GM15510 (cell line): ENCODE measurements around the gene PAK1IP1.

ENCODE experiments used
- POLR2A ChIP-seq: IDR thresholded peaks from 3 replicates; pipeline ENCODE4 v1.6.1; 2011; ENCODE audit warnings: borderline replicate concordance; ENCODE audit not compliant: insufficient read length; ENCODE audit errors: extremely low read depth

PAK1IP1 gene

DNA sequence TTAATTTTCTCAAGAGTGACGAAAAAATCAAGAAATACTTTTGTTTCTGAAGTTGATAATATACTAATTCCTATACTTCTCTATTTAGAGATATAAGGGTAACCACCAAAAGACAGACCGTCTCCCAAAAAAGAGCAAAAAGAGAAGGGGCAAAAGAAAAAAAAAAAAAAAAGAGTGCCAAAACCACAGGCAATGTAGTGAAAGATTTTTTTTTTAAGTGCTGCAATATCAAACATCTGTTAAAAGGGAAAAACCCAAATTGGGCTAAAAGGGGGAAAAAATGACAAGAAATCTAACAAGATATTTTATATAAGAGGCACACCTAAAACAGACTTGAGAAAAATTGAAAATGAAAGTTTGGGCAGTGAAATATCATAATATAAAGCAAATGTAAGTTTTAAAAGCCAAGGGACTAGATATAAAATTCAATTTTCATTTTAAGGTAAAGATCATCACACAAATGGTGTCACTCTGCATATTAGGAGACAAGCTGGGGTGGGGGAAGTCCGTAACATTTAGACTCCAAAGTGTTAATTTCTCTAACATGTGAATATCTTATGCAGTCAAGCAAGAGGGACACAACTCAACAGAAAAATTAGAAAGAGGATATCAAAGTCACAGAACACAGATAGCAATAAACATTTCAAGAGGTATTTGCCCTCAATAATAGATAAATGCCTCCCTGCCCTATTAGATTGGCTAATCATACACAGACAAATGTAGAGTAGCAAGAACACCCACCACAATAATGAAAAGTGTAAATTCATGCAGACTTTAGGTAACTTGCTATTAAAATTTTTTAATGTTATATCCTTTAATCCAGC is 9.5 kb upstream of the PAK1IP1 start:
- no peak for TF ChIP-seq POLR2A

GRCh38 chr6:10686901-10687300 is 7.9 kb upstream of the PAK1IP1 start:
- TF ChIP-seq POLR2A: no peak

DNA sequence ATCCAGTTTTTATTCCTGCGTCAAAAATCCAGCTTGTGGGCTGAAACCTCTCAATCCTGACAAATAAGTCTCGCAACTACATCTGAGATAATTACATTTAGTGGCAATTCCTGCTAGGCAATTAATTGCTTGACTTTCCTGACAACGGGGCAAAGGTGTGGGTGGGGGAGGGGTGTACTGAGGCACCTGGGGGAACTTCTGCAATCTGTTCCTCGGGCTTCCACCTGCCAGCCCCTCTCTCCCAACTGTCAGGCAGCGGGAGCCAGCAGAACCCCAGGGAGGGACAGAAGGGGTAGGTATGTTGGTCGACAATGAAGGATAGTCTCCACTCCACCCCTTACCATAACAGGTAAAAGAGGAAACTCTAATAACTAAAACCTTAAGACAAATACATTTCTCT is 7.2 kb upstream of the PAK1IP1 start:
- TF ChIP-seq POLR2A: no peak

DNA sequence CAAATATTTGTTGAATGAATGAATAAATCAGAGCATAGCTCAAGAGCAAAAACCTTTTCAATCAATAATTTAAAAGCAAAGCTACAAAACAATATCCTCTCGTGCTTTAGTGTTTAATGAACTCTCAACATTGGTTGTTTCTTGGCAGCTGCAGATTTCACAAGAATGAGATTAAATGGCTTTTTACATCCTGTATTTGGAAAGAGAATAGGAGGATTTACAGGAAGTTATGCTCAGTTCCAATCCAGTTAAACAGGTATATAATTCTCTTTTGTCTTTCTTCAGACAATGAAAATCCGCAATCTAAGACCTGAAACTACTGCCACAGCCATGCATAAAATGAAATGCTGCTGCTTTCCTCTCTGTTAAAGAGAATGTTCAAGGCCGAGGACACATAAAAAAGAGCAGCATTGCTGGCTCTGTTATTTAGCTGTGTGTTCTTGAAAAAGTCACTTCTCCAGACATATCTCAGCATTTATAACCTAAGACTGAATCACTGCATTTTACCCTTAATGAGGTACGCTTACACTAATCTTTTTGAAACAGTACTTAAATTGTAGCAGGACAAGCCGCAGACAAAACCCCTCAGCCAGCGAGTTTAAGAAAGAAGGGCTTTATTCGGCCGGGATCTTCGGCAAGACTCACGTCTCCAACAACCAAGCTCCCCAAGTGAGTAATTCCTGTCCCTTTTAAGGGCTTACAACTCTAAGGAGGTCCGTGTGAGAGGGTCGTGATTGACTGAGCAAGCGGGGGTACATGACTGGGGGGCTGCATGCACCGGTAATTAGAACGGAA is 3.9 kb upstream of the PAK1IP1 start:
- no peak for TF ChIP-seq POLR2A

- no peak for TF ChIP-seq POLR2A
Observed at GRCh38 chr6:10692965-10693538, 1.7 kb upstream of the PAK1IP1 start.

GRCh38 chr6:10695086-10695657 is 400 bp downstream of the PAK1IP1 start:
- TF ChIP-seq POLR2A: no peak

DNA sequence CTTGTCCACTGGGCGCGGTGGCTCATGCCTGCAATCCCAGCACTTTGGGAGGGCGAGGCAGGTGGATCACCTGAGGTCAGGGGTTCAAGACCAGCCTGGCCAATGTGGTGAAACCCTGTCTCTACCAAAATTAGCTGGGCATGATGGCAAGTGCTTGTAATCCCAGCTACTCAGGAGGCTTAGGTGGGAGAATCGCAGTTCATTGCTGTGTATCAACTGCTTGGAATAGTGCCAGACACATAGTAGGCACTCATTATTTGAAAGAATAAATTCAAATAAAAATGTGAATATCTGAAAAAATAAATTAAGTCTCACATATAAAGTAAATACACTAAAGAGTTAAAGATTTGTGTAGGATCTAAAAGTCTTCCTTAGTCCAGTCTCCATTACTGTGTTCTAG is 1.9 kb downstream of the PAK1IP1 start:
- TF ChIP-seq POLR2A: no peak

- TF ChIP-seq POLR2A: no peak
Observed at GRCh38 chr6:10713962-10714361, 19.2 kb downstream of the PAK1IP1 start.

GRCh38 chr6:10719296-10719963 is 24.7 kb downstream of the PAK1IP1 start:
- TF ChIP-seq POLR2A: no peak

DNA sequence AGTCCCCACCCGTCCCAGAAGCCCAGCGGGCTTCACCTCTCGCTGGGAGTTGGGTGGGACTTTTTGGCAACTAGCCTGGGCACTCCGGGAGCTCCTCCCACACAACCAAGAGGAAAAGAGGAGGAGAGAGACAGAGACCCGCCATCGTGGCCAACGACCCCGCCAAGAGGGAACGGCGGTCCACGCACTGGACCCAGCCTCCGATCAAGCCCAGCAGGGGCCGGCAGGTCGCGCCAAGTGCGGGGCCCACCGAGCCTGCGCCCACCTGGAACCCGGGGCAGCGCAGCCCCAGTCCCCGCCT is 25.1 kb downstream of the PAK1IP1 start:
- TF ChIP-seq POLR2A: no peak

DNA sequence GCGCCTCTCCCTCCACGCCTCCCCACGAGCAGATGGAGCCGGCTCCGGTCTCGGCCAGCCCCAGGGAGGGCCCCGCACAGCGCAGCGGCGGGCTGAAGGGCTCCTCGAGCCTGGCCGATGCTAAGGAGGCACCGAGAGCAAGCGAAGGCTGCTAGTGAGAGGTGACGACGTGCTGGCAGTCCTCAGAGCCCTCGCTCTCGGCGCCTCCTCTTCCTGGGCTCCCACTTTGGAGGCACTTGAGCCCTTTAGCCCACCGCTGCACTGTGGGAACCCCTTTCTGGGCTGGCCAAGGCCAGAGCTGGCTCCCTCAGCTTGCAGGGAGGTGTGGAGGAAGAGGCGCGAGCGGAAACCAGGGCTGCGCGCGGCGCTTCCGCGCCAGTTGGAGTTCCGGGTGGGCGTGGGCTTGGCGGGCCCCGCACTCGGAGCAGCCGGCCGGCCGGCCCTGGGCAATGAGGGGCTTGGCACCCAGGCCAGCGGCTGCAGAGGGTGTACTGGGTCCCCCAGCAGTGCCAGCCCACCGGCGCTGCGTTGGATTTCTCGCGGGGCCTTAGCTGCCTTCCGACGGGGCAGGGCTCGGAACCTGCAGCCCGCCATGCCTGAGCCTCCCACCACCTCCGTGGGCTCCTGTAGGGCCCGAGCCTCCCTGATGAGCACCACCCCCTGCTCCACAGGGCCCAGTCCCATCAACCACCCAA is 25.6 kb downstream of the PAK1IP1 start:
- peak; percentile 64 for TF ChIP-seq POLR2A

DNA sequence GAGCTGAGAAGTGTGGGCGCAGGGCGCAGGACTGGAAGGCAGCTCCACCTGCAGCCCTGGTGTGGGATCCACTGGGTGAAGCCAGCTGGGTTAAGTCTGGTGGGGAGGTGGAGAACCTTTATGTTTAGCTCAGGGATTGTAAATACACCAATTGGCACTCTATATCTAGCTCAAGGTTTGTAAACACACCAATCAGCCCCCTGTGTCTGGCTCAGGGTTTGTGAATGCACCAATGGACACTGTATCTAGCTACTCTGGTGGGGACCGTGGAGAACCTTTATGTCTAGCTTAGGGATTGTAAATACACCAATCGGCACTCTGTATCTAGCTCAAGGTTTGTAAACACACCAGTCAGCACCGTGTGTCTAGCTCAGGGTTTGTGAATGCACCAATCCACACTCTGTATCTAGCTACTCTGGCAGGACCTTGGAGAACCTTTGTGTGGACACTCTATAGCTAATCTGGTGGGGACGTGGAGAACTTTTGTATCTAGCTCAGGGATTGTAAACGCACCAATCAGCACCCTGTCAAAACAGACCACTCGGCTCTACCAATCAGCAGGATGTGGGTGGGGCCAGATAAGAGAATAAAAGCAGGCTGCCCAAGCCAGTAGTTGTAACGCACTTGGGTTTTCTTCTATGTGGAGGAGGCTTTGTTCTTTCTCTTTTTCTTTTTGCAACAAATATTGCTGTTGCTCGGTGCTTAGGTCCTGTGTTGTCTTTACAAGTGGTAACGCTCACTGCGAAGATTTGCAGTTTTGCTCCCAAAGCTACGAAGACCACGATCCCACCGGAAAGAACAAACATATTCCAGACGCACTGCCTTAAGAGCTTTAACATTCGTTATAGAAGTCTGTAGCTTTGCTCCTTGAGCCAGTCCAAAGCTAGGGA is 26.4 kb downstream of the PAK1IP1 start:
- peak; percentile 39 for TF ChIP-seq POLR2A

GRCh38 chr6:10721850-10722569 is 27.2 kb downstream of the PAK1IP1 start:
- peak; percentile 5 for TF ChIP-seq POLR2A
